ENCODE data around the gene TBC1D19. TPM values are rescaled to one million over a fixed set of nuclear protein-coding genes. Genes with fewer than 3 reads are reported as not detected.

The TBC1D19 gene
- total RNA-seq, 1 donor from 2014 or later, result 9.7 TPM

DNA sequence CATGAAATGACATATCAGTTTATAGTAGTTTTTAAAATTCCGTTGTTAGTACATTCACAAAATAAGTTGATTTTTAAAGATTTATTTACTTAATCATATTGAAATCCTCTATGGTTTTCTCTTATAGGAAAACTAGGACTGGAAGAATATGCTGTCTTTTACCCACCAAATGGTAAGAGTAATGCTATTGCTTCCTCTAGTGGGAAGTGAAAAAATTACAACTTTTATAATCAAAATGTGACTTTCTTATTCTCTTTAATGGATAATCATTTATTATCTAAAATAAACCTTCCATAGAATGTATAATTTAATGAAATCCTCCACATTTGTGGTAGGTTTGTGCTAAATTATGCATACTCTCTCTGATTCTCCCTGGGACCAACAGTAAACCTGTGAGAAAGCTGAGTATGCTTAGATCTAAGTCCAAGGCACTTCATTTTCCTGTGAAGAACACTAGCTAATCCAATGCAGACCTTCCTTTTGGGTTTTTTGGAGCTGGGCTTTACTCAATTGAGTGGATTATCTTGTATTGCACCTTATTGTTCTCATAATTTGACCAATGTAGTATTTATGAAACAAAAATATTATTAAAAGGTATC lies 136.2 kb downstream of the TBC1D19 start:
- H3K4me3 ChIP-seq (ENCODE audit: low read depth, low read length), result no peak overlapping the region
- peak; percentile 33 for DNase-seq (ENCODE audit: low read depth)
- H3K27me3 ChIP-seq (ENCODE audit: control insufficient read depth, insufficient read depth, low read length), result no peaks in the 10 kb centered on the region
- no peaks in the 10 kb centered on the region for H3K36me3 ChIP-seq (ENCODE audit: control insufficient read depth, insufficient read depth, low read length)
- TF ChIP-seq, protein P1, sequence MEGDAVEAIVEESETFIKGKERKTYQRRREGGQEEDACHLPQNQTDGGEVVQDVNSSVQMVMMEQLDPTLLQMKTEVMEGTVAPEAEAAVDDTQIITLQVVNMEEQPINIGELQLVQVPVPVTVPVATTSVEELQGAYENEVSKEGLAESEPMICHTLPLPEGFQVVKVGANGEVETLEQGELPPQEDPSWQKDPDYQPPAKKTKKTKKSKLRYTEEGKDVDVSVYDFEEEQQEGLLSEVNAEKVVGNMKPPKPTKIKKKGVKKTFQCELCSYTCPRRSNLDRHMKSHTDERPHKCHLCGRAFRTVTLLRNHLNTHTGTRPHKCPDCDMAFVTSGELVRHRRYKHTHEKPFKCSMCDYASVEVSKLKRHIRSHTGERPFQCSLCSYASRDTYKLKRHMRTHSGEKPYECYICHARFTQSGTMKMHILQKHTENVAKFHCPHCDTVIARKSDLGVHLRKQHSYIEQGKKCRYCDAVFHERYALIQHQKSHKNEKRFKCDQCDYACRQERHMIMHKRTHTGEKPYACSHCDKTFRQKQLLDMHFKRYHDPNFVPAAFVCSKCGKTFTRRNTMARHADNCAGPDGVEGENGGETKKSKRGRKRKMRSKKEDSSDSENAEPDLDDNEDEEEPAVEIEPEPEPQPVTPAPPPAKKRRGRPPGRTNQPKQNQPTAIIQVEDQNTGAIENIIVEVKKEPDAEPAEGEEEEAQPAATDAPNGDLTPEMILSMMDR (IDR thresholded peaks at IDR 0.05; ENCODE audit: insufficient read depth, low read length, severe bottlenecking), result peak; percentile 44
- no peak for FAIRE-seq

DNA sequence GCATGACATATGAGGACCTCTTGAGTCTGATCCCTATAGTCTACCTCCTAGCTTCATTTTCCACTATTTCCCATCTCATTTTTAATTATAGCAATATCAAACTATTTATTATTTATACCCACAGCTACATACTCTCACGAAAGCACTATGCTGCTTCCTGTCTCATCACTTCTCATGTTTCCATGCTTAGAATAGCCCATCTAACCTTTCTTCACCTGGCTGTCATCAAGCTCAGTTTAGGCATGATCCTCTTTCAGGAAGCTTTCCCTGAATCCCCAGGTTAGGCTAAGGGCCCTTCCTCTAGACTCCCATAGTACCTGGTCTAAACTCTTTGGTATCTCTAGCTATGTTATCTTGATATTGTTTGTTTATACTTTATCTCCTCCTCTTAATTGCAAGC lies 137.8 kb downstream of the TBC1D19 start:
- Histone ChIP-seq H3K4me3 (ENCODE audit: low read depth, low read length) (no peak overlapping the region), H3K27me3 (ENCODE audit: control insufficient read depth, insufficient read depth, low read length) (no peaks in the 10 kb centered on the region), H3K36me3 (ENCODE audit: control insufficient read depth, insufficient read depth, low read length) (no peaks in the 10 kb centered on the region)
- FAIRE-seq, result no peak
- TF ChIP-seq, protein P1 (IDR thresholded peaks at IDR 0.05; ENCODE audit: insufficient read depth, low read length, severe bottlenecking), result no peak
- DNase-seq (ENCODE audit: low read depth), result no peak

DNA sequence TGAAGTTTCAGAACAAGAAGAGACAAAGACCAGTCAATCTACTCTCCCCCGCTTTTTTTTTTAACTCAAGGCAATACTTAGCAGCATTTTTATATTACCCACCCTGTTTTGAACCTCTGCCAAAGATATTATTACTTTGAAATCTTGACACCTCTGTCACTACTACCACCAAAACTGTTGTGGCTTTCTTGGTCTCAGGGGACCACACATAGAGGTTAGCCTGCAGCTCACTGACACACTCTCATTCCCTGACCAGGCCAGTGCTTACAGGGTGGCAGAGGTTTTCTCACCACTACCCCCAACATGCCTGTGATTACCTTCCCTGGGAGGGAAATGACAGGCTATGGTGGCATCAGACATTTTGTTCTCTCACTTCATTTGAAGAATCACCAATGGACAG lies 139.3 kb downstream of the TBC1D19 start:
- H3K36me3 ChIP-seq (ENCODE audit: control insufficient read depth, insufficient read depth, low read length), result no peaks in the 10 kb centered on the region
- TF ChIP-seq, protein P1 (IDR thresholded peaks at IDR 0.05; ENCODE audit: insufficient read depth, low read length, severe bottlenecking), result no peak
- FAIRE-seq, result no peak
- no peak for DNase-seq (ENCODE audit: low read depth)
- H3K27me3 ChIP-seq (ENCODE audit: control insufficient read depth, insufficient read depth, low read length), result no peaks in the 10 kb centered on the region
- no peak overlapping the region for H3K4me3 ChIP-seq (ENCODE audit: low read depth, low read length)

DNA sequence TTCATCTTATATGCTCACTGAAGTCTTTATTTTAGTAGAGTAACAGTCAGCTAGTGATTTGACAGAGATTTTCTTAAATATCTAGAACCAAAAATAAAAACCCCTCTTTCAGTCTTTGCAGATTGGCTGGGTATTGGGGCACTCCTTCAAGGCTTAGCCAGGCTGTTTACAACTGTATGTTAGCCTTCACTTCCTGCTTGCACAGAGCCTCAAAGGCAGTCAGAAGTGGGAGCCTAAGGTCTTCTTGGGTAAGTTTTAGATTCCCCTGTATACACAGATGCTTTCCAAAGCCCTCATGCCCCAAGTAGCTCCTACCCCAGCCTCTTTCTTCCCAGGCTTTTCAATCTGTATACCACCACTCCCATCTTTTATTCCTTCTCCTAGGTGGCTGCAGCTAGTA lies 140.7 kb downstream of the TBC1D19 start:
- FAIRE-seq (no peak), DNase-seq (ENCODE audit: low read depth) (no peak)
- H3K36me3 ChIP-seq (ENCODE audit: control insufficient read depth, insufficient read depth, low read length), result no peaks in the 10 kb centered on the region
- H3K4me3 ChIP-seq (ENCODE audit: low read depth, low read length), result no peak overlapping the region
- H3K27me3 ChIP-seq (ENCODE audit: control insufficient read depth, insufficient read depth, low read length), result no peaks in the 10 kb centered on the region
- TF ChIP-seq, protein P1 (IDR thresholded peaks at IDR 0.05; ENCODE audit: insufficient read depth, low read length, severe bottlenecking), result no peak

DNA sequence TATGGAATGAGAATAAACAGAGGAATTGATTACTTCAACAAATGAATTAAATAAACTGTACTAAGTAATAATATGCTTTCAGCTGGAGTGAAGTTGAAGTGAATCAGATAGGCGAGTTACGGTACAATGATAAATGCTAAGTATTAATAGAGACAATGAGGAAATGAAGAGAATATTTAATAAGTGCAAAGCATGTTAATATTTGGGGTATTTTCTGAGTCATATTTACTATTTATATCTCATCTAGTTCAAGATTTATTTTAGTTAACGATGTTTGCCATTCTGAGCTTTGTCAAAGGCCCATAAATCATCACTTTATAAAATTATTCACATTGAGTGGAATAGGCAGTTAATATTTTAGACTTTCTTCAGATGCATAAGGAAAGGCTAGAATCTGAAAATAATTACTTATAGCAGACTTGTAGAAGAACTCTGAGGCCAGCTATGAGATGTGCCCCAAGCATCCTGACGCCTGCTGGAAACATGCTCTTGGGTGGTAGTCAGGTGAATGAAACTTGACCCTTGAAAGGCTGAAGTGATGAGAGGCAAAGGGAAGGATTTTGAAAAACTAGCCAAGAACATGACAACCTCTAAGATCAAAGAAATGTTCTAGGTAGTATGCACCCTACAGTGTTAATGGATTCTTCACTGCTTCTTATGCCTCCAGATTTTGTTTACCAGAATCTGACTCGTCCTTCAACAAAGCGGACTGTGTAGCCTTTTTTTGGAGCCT lies 142.9 kb downstream of the TBC1D19 start:
- Histone ChIP-seq H3K27me3 (ENCODE audit: control insufficient read depth, insufficient read depth, low read length) (no peaks in the 10 kb centered on the region), H3K36me3 (ENCODE audit: control insufficient read depth, insufficient read depth, low read length) (no peaks in the 10 kb centered on the region), H3K4me3 (ENCODE audit: low read depth, low read length) (no peak overlapping the region)
- no peak for DNase-seq (ENCODE audit: low read depth)
- FAIRE-seq, result no peak
- TF ChIP-seq, protein P1 (IDR thresholded peaks at IDR 0.05; ENCODE audit: insufficient read depth, low read length, severe bottlenecking), result no peak

All from bronchial epithelial cell (primary cell).